Measurements from ENCODE around the gene MAPK9. TPM values are rescaled to one million over a fixed set of nuclear protein-coding genes. Genes with fewer than 3 reads are reported as not detected.

Gene MAPK9
- total RNA-seq, 6 experiments from 2014 or later, result 14.4 to 18.6 (median 15.6) TPM

DNA sequence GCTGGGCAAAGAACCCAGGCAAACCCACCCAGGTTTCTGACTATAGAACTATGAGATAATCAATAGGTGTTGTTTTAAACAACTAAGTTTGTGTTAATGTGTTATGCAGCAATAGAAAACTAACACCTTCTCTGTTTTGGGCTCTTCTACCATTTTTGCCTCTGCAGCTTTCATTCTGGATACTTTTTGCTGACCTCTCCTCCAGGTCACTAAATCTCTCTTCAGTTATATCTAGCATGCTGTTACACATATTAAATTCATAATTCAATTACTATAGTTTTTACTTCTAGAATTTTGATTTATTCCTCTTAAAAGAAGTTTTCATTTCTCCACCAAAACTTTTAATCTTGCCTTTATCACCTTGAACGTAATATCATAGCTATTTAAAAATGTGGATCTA is 17.2 kb downstream of the MAPK9 start:
- H3K4me1 ChIP-seq, result no peaks in the 10 kb centered on the region
- H3K27ac ChIP-seq, result no peak overlapping the region
- no peak overlapping the region for H3K4me3 ChIP-seq
- peaks cover 0 to 16% (median 3%) of the 10 kb centered on the region in 4 donors for H3K36me3 ChIP-seq
- DNase-seq, result no peak
- ATAC-seq, result no peak
- H3K9me3 ChIP-seq, result peaks cover 0 to 18% (median 10%) of the 10 kb centered on the region in 4 donors
- H3K27me3 ChIP-seq, result no peaks in the 10 kb centered on the region
- intact Hi-C loops (cut with DNase I), result no loop called here
- no peak for TF ChIP-seq POLR2A (IDR thresholded peaks at IDR 0.05)
- TF ChIP-seq, protein P1, sequence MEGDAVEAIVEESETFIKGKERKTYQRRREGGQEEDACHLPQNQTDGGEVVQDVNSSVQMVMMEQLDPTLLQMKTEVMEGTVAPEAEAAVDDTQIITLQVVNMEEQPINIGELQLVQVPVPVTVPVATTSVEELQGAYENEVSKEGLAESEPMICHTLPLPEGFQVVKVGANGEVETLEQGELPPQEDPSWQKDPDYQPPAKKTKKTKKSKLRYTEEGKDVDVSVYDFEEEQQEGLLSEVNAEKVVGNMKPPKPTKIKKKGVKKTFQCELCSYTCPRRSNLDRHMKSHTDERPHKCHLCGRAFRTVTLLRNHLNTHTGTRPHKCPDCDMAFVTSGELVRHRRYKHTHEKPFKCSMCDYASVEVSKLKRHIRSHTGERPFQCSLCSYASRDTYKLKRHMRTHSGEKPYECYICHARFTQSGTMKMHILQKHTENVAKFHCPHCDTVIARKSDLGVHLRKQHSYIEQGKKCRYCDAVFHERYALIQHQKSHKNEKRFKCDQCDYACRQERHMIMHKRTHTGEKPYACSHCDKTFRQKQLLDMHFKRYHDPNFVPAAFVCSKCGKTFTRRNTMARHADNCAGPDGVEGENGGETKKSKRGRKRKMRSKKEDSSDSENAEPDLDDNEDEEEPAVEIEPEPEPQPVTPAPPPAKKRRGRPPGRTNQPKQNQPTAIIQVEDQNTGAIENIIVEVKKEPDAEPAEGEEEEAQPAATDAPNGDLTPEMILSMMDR (IDR thresholded peaks at IDR 0.05), result no peak
- 100% methylated on average over 1 of the region's 1 CpG for WGBS (ENCODE audit: insufficient coverage, low coverage, low lambda C conversion rate, missing lambda C conversion rate)

DNA sequence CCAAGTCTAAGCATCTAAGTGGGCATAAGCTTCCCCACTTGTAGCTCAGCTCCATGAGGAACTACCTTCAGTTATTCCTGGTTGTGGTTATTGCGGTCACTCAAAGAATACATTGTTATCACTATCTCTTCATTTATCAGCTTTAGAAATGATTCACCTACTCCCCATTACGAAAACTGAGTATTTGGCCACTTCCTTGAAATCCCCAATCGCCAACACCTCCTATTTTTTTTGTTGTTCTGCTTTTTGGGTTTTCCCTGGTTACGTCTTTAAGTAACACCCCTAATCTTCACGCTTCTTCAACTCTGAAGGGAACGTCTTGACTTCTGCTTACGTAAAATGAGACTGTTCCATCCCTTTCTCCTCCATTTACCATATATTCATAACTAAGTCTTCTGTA is 20.7 kb downstream of the MAPK9 start:
- Histone ChIP-seq H3K4me1 (no peaks in the 10 kb centered on the region), H3K4me3 (no peak overlapping the region), H3K36me3 (peaks cover 0 to 11% (median 2%) of the 10 kb centered on the region in 4 donors), H3K27ac (no peak overlapping the region), H3K9me3 (peaks cover 0 to 33% (median 18%) of the 10 kb centered on the region in 4 donors), H3K27me3 (no peaks in the 10 kb centered on the region)
- DNase-seq (no peak), ATAC-seq (no peak)
- intact Hi-C loops (cut with DNase I), result no loop called here
- TF ChIP-seq, protein P1 (IDR thresholded peaks at IDR 0.05), result no peak
- TF ChIP-seq POLR2A (IDR thresholded peaks at IDR 0.05), result no peak
- WGBS (ENCODE audit: insufficient coverage, low coverage, low lambda C conversion rate, missing lambda C conversion rate), result 74% methylated on average over 7 of the region's 7 CpGs

DNA sequence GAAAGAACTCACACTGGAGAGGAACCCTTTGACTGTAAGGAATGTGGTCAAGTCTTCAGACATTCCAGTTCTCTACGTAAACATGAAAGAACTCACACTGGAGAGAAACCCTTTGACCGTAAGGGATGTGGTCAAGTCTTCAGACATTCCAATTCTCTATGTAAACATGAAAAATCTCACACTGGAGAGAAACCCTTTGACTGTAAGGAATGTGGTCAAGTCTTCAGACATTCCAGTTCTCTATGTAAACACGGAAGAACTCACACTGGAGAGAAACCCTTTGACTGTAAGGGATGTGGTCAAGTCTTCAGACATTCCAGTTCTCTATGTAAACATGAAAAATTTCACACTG is 32.6 kb downstream of the MAPK9 start:
- DNase-seq (no peak), ATAC-seq (no peak)
- Histone ChIP-seq H3K4me1 (no peaks in the 10 kb centered on the region), H3K9me3 (peaks cover 0 to 56% (median 28%) of the 10 kb centered on the region in 4 donors), H3K36me3 (peaks cover 0 to 52% (median 10%) of the 10 kb centered on the region in 4 donors), H3K4me3 (no peak overlapping the region), H3K27me3 (no peaks in the 10 kb centered on the region), H3K27ac (no peak overlapping the region)
- 62% methylated on average over 3 of the region's 3 CpGs for WGBS (ENCODE audit: insufficient coverage, low coverage, low lambda C conversion rate, missing lambda C conversion rate)
- intact Hi-C loops (cut with DNase I), result no loop called here
- TF ChIP-seq POLR2A (IDR thresholded peaks at IDR 0.05), result no peak
- TF ChIP-seq, protein P1 (IDR thresholded peaks at IDR 0.05), result no peak

DNA sequence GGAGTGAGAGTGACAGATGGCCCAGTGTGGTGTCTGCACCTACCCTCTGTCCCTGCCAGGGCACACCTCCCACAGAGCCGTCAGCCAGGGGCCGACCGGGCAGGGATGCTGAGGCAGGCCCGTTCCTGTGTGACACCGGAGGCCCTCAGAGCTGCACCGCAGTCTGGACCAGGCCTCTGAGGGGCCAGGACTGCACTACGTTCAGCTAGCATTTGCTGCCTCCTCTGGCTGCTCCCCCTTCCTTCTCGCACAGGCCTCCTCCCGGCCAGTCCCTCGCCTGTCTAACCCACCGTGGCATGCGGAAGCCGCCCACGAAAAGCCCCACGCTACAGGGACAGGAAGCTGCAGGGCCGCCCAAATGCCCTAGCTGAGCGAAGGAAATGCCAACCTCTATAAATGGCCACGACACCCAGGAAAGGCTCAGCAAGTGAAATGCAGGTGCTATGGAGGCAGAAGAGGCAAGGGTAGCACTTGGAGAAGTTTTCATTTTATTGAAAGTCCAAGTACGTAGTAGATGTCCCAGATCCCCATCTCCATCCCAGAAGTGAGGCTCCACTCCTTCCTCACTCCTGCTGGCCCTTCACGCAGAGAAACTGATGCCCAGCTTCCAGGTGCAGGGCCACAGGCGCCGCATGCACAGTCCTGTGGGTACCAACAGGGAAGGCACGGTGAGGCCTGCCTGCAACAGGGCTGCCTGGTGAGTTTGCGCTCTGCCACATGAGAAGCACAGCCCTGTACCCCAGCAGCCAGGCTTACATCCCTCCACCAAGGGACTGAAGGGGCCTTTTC is 38.7 kb downstream of the MAPK9 start:
- H3K4me3 ChIP-seq, result no peak overlapping the region
- 93% methylated on average over 4 of the region's 24 CpGs for WGBS (ENCODE audit: insufficient coverage, low coverage, low lambda C conversion rate, missing lambda C conversion rate)
- H3K36me3 ChIP-seq, result peaks cover 0 to 21% (median 5%) of the 10 kb centered on the region in 4 donors
- peak in 1 of 4 donors; percentile 40 for ATAC-seq
- no peak overlapping the region for H3K27ac ChIP-seq
- no peaks in the 10 kb centered on the region for H3K4me1 ChIP-seq
- TF ChIP-seq POLR2A (IDR thresholded peaks at IDR 0.05), result no peak
- TF ChIP-seq, protein P1 (IDR thresholded peaks at IDR 0.05), result no peak
- H3K27me3 ChIP-seq, result no peaks in the 10 kb centered on the region
- intact Hi-C loops (cut with DNase I), result no loop called here
- peaks cover 0 to 40% (median 10%) of the 10 kb centered on the region in 4 donors for H3K9me3 ChIP-seq
- no peak for DNase-seq

Measured in right lobe of liver (tissue), 6 donors.